Caco-2 (cell line): ENCODE data around the gene SPAG17. TPM values are rescaled to one million over a fixed set of nuclear protein-coding genes. Genes with fewer than 3 reads are reported as not detected.

ENCODE experiments used
- BruUV-seq: library from RNA; stranded (reverse); fragments of 400-500 nt; replicated peaks from 2 replicates; lab custom pipeline; 2021; lab: Mats Ljungman, UMichigan
- CTCF ChIA-PET: fragments of 300-600 bp; sonication (Branson Sonifier 250); formaldehyde crosslinking; loops from one replicate; lab custom pipeline; 2022; ENCODE audit warnings: antibody characterized with exemption; lab: Charles Lee
- POLR2A ChIA-PET: fragments of 300-600 bp; sonication (Branson Sonifier 250); formaldehyde crosslinking; loops from one replicate; lab custom pipeline; 2022; ENCODE audit warnings: antibody characterized with exemption; lab: Charles Lee
- DNase-seq, 2 experiments: peaks; one replicate each; pipeline versions ENCODE4 v3.0.0 to v3.0.0-alpha.2; 2020 to 2022
- H3K27me3 ChIP-seq: replicated peaks from 2 replicates; pipeline ENCODE4 v1.6.0; 2011; ENCODE audit warnings: low read length; ENCODE audit not compliant: control insufficient read depth, insufficient read depth
- H3K36me3 ChIP-seq: 2 replicates; pipeline ENCODE4 v1.5.1; 2011; ENCODE audit warnings: low read length; ENCODE audit not compliant: control insufficient read depth, insufficient read depth
- H3K4me1 ChIP-seq: fragments of 250-450 bp; sonication (Bioruptor Pico); 2 replicates; pipeline ENCODE4 v1.5.1; 2020; ENCODE audit warnings: mild to moderate bottlenecking
- H3K4me3 ChIP-seq: 2 replicates; pipeline ENCODE4 v1.5.1; 2011; ENCODE audit warnings: low read depth, mild to moderate bottlenecking, control low read depth, low read length
- H3K9me3 ChIP-seq: fragments of 250-450 bp; sonication (Bioruptor Pico); 2 replicates; pipeline ENCODE4 v1.5.1; 2020; ENCODE audit warnings: mild to moderate bottlenecking, moderate library complexity
- H3K27ac Mint-ChIP-seq: one replicate; pipeline ENCODE4 v1.8.0; 2022; ENCODE audit warnings: mixed read lengths; ENCODE audit not compliant: unreplicated experiment
- H3K27me3 Mint-ChIP-seq: one replicate; pipeline ENCODE4 v1.8.0; 2022; ENCODE audit warnings: mixed read lengths; ENCODE audit not compliant: insufficient read depth, unreplicated experiment
- H3K36me3 Mint-ChIP-seq: one replicate; pipeline ENCODE4 v1.8.0; 2022; ENCODE audit warnings: mild to moderate bottlenecking, mixed read lengths; ENCODE audit not compliant: insufficient read depth, unreplicated experiment
- H3K4me1 Mint-ChIP-seq: one replicate; pipeline ENCODE4 v1.8.0; 2022; ENCODE audit warnings: low read depth, mixed read lengths; ENCODE audit not compliant: unreplicated experiment
- H3K4me3 Mint-ChIP-seq: one replicate; pipeline ENCODE4 v1.8.0; 2022; ENCODE audit warnings: mild to moderate bottlenecking, moderate library complexity, mixed read lengths; ENCODE audit not compliant: unreplicated experiment
- H3K9me3 Mint-ChIP-seq: one replicate; pipeline ENCODE4 v1.8.0; 2022; ENCODE audit warnings: mixed read lengths; ENCODE audit not compliant: unreplicated experiment
- intact Hi-C: fragments of 100-400 bp; cut with micrococcal nuclease; formaldehyde crosslinking; loops from one replicate; pipeline ENCODE4 v1.10.0; 2022; ENCODE audit not compliant: unreplicated experiment
- total RNA-seq: library from RNA; stranded (reverse); gene quantifications from 2 replicates; pipeline ENCODE4 v1.2.3, GENCODE V29; 2022
- TF ChIP-seq, protein P1 (sequence below), 2 experiments: fragments of 200-600 bp in 1 of 2; IDR thresholded peaks; 1 replicate in 1 of 2; 2 replicates in 1 of 2; pipeline versions ENCODE4 v1.5.1 to v1.8.0; 2011 to 2022; ENCODE audit warnings: antibody characterized with exemption in 1 of 2, control low read depth in 1 of 2, inconsistent platforms in 1 of 2, low read depth in 1 of 2, low read length in 1 of 2, mild to moderate bottlenecking in 1 of 2, moderate library complexity in 1 of 2; ENCODE audit not compliant: insufficient read depth in 1 of 2, severe bottlenecking in 1 of 2, unreplicated experiment in 1 of 2

The SPAG17 gene
- total RNA-seq, 1 experiment from 2014 or later, result not detected

DNA sequence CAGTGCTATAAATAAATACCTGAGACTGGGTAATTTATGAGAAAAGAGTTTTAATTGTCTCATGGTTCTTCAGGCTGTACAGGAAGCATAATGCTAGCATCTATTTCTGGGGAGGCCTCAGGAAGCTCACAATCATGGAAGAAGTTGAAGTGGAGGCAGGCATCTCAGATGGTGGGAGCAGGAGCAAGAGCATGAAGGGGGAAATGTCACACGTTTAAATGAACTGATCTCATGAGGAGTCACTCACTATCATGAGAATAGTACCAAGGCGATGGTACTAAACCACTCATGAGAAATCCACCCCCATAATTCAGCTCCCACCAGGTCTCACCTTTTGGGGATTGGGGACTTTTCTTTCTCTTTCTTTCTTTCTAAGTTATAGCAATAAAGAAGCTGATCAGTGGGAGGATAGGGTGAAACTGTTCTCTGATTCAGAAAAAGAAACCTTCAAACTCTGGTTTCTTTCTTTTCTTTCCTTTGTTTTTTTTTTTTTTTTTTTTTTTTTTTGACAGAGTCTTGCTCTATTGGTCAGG is 17.1 kb upstream of the SPAG17 start:
- no peak for DNase-seq
- Histone ChIP-seq H3K9me3 (no peaks in the 10 kb centered on the region), H3K4me1 (no peaks in the 10 kb centered on the region), H3K4me3 (no peak overlapping the region), H3K36me3 (no peaks in the 10 kb centered on the region), H3K27me3 (no peaks in the 10 kb centered on the region)
- intact Hi-C loops, result no loop called here
- Mint-ChIP-seq H3K4me3 (no peak overlapping the region), H3K4me1 (no peaks in the 10 kb centered on the region), H3K27me3 (peaks cover 12% of the 10 kb centered on the region), H3K27ac (no peak overlapping the region), H3K9me3 (no peaks in the 10 kb centered on the region), H3K36me3 (no peaks in the 10 kb centered on the region)
- TF ChIP-seq, protein P1, sequence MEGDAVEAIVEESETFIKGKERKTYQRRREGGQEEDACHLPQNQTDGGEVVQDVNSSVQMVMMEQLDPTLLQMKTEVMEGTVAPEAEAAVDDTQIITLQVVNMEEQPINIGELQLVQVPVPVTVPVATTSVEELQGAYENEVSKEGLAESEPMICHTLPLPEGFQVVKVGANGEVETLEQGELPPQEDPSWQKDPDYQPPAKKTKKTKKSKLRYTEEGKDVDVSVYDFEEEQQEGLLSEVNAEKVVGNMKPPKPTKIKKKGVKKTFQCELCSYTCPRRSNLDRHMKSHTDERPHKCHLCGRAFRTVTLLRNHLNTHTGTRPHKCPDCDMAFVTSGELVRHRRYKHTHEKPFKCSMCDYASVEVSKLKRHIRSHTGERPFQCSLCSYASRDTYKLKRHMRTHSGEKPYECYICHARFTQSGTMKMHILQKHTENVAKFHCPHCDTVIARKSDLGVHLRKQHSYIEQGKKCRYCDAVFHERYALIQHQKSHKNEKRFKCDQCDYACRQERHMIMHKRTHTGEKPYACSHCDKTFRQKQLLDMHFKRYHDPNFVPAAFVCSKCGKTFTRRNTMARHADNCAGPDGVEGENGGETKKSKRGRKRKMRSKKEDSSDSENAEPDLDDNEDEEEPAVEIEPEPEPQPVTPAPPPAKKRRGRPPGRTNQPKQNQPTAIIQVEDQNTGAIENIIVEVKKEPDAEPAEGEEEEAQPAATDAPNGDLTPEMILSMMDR (IDR thresholded peaks at IDR 0.05; ENCODE audit: insufficient read depth in 1 of 2, low read depth in 1 of 2, low read length in 1 of 2, severe bottlenecking in 1 of 2, unreplicated experiment in 1 of 2), result no peak
- CTCF ChIA-PET, result no interaction called here
- POLR2A ChIA-PET, result no interaction called here
- no TSS peak for BruUV-seq

DNA sequence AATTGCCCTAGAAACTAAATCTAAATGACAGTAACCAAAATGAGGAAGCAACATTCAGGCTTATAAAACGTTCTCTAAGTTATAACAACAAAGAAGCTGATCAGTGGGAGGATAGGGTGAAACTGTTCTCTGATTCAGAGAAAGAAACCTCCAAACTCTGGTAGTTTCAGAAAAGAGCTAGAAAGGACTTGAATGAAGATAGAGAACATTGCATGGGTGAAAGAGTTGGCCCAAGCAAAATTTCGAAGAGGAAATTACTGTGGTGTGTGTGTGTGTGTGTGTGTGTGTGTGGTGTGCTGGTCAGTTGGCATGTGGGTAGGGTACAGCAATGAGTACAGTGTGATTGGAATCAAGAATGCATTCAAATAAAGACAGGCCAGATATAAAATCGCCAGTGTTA is 16.5 kb upstream of the SPAG17 start:
- TF ChIP-seq, protein P1 (IDR thresholded peaks at IDR 0.05; ENCODE audit: insufficient read depth in 1 of 2, low read depth in 1 of 2, low read length in 1 of 2, severe bottlenecking in 1 of 2, unreplicated experiment in 1 of 2), result no peak
- no peaks in the 10 kb centered on the region for H3K4me1 Mint-ChIP-seq
- H3K9me3 Mint-ChIP-seq, result no peaks in the 10 kb centered on the region
- ChIA-PET CTCF (no interaction called here), POLR2A (no interaction called here)
- Histone ChIP-seq H3K27me3 (no peaks in the 10 kb centered on the region), H3K36me3 (no peaks in the 10 kb centered on the region), H3K4me3 (no peak overlapping the region), H3K4me1 (no peaks in the 10 kb centered on the region), H3K9me3 (no peaks in the 10 kb centered on the region)
- H3K4me3 Mint-ChIP-seq, result no peak overlapping the region
- no peaks in the 10 kb centered on the region for H3K36me3 Mint-ChIP-seq
- DNase-seq, result no peak
- BruUV-seq, result no TSS peak
- H3K27ac Mint-ChIP-seq, result no peak overlapping the region
- intact Hi-C loops, result no loop called here
- H3K27me3 Mint-ChIP-seq, result peaks cover 12% of the 10 kb centered on the region

DNA sequence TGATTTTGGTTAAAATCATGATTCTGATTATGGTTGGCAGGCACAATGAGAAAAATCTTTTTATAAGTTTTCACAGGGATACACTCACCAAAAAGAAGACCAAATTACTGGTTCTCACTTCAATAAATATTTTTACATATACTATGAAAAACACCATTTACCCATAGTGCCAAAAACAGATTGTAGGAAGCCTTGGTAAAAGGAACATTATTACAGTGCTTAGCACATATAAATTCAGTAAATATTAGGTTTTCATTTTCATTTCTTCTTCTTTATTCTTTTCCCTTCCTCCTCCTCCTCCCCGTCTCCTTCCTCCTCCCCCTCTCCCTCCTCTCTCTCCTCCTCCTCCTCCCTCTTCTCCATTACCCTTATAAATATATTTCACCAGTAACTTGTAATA is 15.8 kb upstream of the SPAG17 start:
- TF ChIP-seq, protein P1 (IDR thresholded peaks at IDR 0.05; ENCODE audit: insufficient read depth in 1 of 2, low read depth in 1 of 2, low read length in 1 of 2, severe bottlenecking in 1 of 2, unreplicated experiment in 1 of 2), result no peak
- no peak overlapping the region for H3K4me3 Mint-ChIP-seq
- Histone ChIP-seq H3K36me3 (no peaks in the 10 kb centered on the region), H3K9me3 (no peaks in the 10 kb centered on the region), H3K4me3 (no peak overlapping the region), H3K27me3 (no peaks in the 10 kb centered on the region), H3K4me1 (no peaks in the 10 kb centered on the region)
- no peak overlapping the region for H3K27ac Mint-ChIP-seq
- POLR2A ChIA-PET, result no interaction called here
- H3K27me3 Mint-ChIP-seq, result peaks cover 12% of the 10 kb centered on the region
- DNase-seq, result no peak
- BruUV-seq, result no TSS peak
- CTCF ChIA-PET, result no interaction called here
- no peaks in the 10 kb centered on the region for H3K4me1 Mint-ChIP-seq
- no peaks in the 10 kb centered on the region for H3K9me3 Mint-ChIP-seq
- intact Hi-C loops, result no loop called here
- H3K36me3 Mint-ChIP-seq, result no peaks in the 10 kb centered on the region
